Left ventricle myocardium inferior (tissue), 1 donor: ENCODE results near the gene BNC2. TPM values are rescaled to one million over a fixed set of nuclear protein-coding genes. Genes with fewer than 3 reads are reported as not detected.
"Not testable (repeated sequence)": the region's sequence is repeated elsewhere in the genome, so short reads cannot be mapped to it uniquely, and the experiment has no call there.

Experiments used
- DNase-seq: peaks from one replicate; pipeline ENCODE4 v3.0.0-alpha.2; 2020
- H3K27ac ChIP-seq: fragments of 200-600 bp; replicated peaks from 2 replicates; pipeline ENCODE4 v1.8.0; 2021
- H3K27me3 ChIP-seq: fragments of 200-600 bp; 2 replicates; pipeline ENCODE4 v1.8.0; 2021; ENCODE audit warnings: low read depth
- H3K36me3 ChIP-seq: fragments of 200-600 bp; 2 replicates; pipeline ENCODE4 v1.8.0; 2021
- H3K4me1 ChIP-seq: fragments of 200-600 bp; 2 replicates; pipeline ENCODE4 v1.8.0; 2021
- H3K4me3 ChIP-seq: fragments of 200-600 bp; 2 replicates; pipeline ENCODE4 v1.8.0; 2021; ENCODE audit warnings: mild to moderate bottlenecking, moderate library complexity
- H3K9me3 ChIP-seq: fragments of 200-600 bp; replicated peaks from 2 replicates; pipeline ENCODE4 v1.8.0; 2021
- CTCF ChIP-seq: fragments of 200-600 bp; IDR thresholded peaks from 2 replicates; pipeline ENCODE4 v1.8.0; 2021; ENCODE audit warnings: antibody characterized with exemption, mild to moderate bottlenecking, borderline replicate concordance
- intact Hi-C: fragments of 100-400 bp; cut with micrococcal nuclease; formaldehyde crosslinking; loops from one replicate; pipeline ENCODE4 v1.11.0; 2022
- total RNA-seq: library from RNA; stranded (reverse); fragmentation: NEBNext Ultra II Directional; extraction: Animal tissue kit (Norgen Biotek cat#: 25700); gene quantifications from one replicate; pipeline ENCODE4 v1.2.1, GENCODE V29; 2021
- donor health status: DM: no; HTN: yes; CAD: no; lungs with severe emphysema.

BNC2 gene
- total RNA-seq, 1 donor from 2014 or later = 3.5 TPM

GRCh38 chr9:16442622-16443021, 427.8 kb downstream of the BNC2 start:
- no peak for DNase-seq
- H3K4me1 ChIP-seq = no peaks in the 10 kb centered on the region
- intact Hi-C loops = no loop called here
- H3K36me3 ChIP-seq = no peaks in the 10 kb centered on the region
- no peaks in the 10 kb centered on the region for H3K27me3 ChIP-seq
- no peaks in the 10 kb centered on the region for H3K9me3 ChIP-seq
- no peak overlapping the region for H3K4me3 ChIP-seq
- no peak overlapping the region for H3K27ac ChIP-seq
- no peak for TF ChIP-seq CTCF

- Histone ChIP-seq H3K9me3 (no peaks in the 10 kb centered on the region), H3K4me3 (no peak overlapping the region), H3K27me3 (no peaks in the 10 kb centered on the region), H3K4me1 (no peaks in the 10 kb centered on the region), H3K36me3 (no peaks in the 10 kb centered on the region), H3K27ac (no peak overlapping the region)
- DNase-seq = no peak
- intact Hi-C loops = no loop called here
- no peak for TF ChIP-seq CTCF
Measured at GRCh38 chr9:16441791-16442190, 428.7 kb downstream of the BNC2 start.

- H3K9me3 ChIP-seq, DNase-seq, H3K36me3 ChIP-seq, H3K27ac ChIP-seq, intact Hi-C loops, H3K27me3 ChIP-seq, H3K4me1 ChIP-seq, H3K4me3 ChIP-seq: not testable (repeated sequence)
Measured at GRCh38 chr9:16438831-16439230, 431.6 kb downstream of the BNC2 start.

GRCh38 chr9:16436545-16436944, 433.9 kb downstream of the BNC2 start:
- Histone ChIP-seq H3K27me3 (no peaks in the 10 kb centered on the region), H3K4me3 (no peak overlapping the region), H3K27ac (no peak overlapping the region), H3K36me3 (no peaks in the 10 kb centered on the region), H3K9me3 (no peaks in the 10 kb centered on the region), H3K4me1 (no peaks in the 10 kb centered on the region)
- intact Hi-C loops = no loop called here
- no peak for DNase-seq
- no peak for TF ChIP-seq CTCF

GRCh38 chr9:16434526-16434925, 435.9 kb downstream of the BNC2 start:
- no peak for TF ChIP-seq CTCF
- no peaks in the 10 kb centered on the region for H3K27me3 ChIP-seq
- H3K27ac ChIP-seq = no peak overlapping the region
- H3K4me1 ChIP-seq = no peaks in the 10 kb centered on the region
- H3K36me3 ChIP-seq = no peaks in the 10 kb centered on the region
- no peak overlapping the region for H3K4me3 ChIP-seq
- DNase-seq = no peak
- no peaks in the 10 kb centered on the region for H3K9me3 ChIP-seq
- intact Hi-C loops = no loop called here

GRCh38 chr9:16433494-16433893, 437.0 kb downstream of the BNC2 start:
- DNase-seq = no peak
- Histone ChIP-seq H3K9me3 (no peaks in the 10 kb centered on the region), H3K4me3 (no peak overlapping the region), H3K4me1 (no peaks in the 10 kb centered on the region), H3K27me3 (no peaks in the 10 kb centered on the region), H3K36me3 (no peaks in the 10 kb centered on the region), H3K27ac (no peak overlapping the region)
- intact Hi-C loops = no loop called here
- no peak for TF ChIP-seq CTCF
